ENCODE results near the gene ANKLE2.
"Not testable (repeated sequence)": the region's sequence is repeated elsewhere in the genome, so short reads cannot be mapped to it uniquely, and the experiment has no call there.

Gene ANKLE2

GRCh38 chr12:132776816-132777568 lies 15.4 kb upstream of the ANKLE2 start:
- DNase-seq (ENCODE audit: low read depth), result no peak

GRCh38 chr12:132776230-132776625 lies 14.6 kb upstream of the ANKLE2 start:
- DNase-seq (ENCODE audit: low read depth), result not testable (repeated sequence)

GRCh38 chr12:132775502-132776229 lies 14.0 kb upstream of the ANKLE2 start:
- no peak for DNase-seq (ENCODE audit: low read depth)

DNA sequence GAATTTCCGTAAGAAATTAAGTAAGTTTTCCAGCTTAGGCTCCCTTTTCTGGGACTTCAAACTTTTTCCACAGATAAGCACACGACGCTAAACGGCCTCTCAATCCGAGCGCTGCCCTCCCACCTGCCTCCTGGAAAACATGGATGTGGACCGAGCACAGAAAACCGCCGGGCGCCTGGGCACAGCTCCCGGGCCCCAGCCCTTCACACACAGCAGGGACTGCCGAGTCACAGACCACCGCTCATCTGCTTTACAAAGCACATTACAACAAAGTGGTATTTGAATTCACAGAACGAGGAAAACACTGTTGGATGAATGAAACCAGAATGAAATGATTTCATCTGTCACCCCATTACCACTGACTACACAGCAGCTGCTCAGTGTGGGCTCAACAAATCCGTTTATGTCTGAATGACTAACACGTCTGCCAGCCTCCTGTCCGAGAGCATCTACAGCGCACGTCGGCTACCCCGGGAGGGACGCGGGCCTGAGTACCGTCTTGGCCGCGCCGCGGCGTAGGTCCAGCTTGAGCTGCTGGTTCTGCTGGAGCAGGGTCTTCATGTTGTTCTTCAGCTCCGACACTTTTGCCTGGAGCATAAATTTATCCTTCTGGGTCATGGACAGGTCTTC lies 13.1 kb upstream of the ANKLE2 start:
- DNase-seq (ENCODE audit: low read depth), result no peak

DNA sequence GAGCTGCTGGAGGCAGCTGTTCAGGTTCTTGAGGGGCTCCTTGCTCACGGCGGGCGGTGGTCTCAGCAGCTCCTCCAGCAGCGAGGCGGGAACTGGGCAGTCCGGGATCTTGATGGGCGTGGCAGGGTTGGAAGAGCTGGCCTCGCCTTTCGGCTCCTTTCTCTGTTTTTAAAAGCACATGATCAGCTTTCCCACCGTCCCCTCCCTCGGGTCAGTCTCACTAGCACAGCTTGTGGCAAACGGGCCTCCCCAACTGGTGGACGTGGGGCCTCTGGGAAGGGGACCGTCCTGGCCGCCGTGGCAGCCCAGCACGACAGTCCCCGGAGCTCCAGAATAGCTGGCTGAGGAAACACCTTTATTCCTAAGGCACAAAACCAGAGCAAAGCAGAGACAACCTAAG lies 12.5 kb upstream of the ANKLE2 start:
- no peak for DNase-seq (ENCODE audit: low read depth)

- no peak for DNase-seq (ENCODE audit: low read depth)
Observed at GRCh38 chr12:132773077-132773955, 11.7 kb upstream of the ANKLE2 start.

- no peak for DNase-seq (ENCODE audit: low read depth)
Observed at GRCh38 chr12:132772606-132773005, 11.0 kb upstream of the ANKLE2 start.

GRCh38 chr12:132771126-132771838 lies 9.7 kb upstream of the ANKLE2 start:
- peak; percentile 40 for DNase-seq (ENCODE audit: low read depth)

DNA sequence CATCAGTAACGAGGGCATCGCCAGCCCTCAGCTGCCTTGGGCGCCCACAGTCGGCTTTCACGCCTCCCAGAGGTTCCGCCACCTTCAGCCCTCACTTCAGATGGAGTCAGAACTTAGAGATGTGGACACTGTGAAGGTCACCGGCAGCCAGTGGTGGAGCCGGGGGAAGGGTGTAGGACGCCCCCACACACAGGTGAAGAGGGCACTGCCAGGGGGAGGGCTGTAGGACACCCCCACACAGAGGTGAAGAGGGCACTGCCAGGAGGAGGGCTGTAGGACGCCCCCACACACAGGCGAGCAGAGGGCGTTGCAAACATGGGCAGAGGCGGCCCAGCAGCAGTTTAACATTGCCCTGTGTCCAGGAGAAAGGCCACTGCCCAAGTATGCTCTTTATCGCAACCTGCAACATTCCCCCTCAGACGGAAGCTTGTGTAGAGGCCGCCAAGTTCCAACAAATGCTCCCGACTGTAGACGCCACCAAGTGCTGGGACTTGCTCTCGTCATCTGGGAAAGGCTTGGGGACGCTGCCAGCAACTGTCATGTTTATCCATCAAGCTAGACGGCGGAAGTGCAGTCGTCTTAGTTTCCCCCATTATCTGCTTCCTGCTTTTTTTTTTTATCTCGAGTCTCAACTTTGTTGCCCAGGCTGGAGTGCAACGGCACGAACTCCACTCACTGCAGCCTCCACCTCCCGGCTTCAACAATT lies 4.9 kb upstream of the ANKLE2 start:
- no peak for DNase-seq (ENCODE audit: low read depth)

DNA sequence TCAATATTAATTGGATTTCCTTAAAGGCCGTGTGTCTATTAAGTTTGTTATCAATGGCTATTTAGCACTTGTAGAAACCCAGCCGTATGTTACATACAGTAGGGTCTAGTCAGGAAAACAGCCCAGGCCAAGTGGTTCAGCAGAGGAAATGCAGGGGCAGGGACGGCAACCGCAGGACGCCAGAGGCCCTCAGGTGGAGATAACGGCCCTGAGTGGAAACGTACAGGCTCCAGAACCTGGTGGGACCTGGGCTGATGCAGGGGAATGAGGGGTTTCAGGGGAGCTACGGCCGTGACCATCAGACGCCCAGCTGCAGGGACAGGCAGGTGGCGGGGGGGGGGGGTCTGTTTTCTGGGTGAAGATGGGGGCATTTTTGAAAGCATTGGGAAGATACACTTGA lies 3.7 kb upstream of the ANKLE2 start:
- no peak for DNase-seq (ENCODE audit: low read depth)

DNA sequence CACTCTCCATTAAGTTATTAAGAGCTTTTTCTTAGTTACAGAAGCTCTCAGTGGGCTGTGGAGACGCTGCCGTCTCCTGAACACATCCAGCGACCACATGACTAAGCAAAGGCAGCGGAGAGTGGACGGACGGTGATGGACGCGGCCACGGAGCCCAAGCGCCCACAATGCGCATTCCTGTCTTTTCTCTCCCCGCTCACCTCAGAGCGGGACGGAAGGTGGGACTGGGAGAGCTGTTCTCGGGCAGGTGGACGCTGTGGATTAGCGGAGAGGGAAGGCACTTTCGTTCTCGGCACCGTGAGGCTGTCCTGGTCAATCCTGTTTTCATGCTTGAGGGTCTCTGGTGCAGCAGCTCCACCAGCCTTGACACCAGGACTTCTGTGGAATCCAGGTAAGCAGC lies 2.6 kb upstream of the ANKLE2 start:
- DNase-seq (ENCODE audit: low read depth), result no peak

DNA sequence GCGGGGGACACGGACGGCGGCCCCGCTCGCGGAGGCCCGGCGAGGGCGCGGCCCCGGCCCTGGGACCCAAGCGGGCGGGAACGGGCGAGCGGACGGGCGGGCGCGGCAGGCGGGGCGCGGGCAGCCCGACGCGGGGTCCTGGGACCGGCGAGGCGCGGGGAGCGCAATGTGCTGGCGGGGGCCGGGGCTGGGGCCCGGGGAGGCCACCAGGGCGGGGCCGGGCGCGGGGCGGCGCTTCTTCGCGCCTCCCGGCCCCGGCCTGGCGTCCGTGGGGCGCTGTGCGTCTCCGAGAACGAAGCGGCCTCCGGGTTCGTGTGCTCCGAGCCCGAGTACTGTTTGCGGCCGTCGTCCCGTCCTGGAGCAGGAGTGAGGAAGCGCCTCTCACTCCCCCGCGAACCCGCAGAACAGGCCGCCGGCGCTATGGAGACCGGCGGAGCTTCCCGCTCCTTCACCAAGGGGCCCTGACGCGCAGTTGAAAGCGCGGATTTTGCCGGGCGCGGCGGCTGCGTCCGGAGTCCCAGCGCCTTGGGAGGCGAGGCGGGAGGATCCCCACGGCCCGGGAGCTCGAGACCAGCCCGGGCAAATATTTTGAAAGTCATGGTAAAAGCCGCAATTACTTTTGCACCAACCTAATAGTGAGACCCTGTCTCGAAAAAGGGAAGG lies 420 bp upstream of the ANKLE2 start:
- peak; percentile 91 for DNase-seq (ENCODE audit: low read depth)

- DNase-seq (ENCODE audit: low read depth), result no peak
Observed at GRCh38 chr12:132759359-132759758, 2.3 kb downstream of the ANKLE2 start.

GRCh38 chr12:132758825-132759224 lies 2.8 kb downstream of the ANKLE2 start:
- not testable (repeated sequence) for DNase-seq (ENCODE audit: low read depth)

DNA sequence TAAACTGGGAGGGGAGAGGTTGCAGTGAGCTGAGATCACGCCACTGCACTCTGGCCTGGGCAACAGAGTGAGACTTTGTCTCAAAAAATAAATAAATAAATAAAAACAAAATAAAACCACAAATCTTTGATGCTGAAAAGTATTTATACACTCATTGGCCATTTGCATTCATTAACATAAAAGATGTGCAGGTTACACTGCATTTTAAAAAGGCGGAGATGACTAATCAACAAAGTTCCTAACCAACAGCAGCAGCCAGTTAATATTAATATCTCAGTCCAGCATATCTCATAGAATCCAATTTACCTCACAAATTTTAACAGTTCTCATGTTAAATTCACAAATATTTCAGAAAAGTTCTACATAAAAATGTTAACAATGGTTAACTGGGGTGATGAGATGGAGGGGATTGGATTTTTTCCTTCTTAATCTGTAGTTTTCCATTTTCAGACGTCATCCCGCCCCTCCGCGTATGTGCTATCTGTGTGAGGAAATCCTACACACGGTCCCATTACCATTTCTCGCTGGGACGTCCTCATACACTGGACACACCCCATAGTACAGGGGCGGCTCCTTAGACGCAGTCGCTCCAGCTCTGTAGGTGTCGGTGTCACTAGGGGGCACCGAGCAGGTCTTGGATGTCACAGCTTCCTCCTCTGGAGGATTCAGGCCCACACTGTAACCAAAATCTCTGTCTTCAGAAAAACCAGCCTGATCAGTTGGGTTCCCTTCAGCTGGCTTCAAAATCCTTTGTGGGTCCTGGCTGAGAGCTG lies 7.3 kb downstream of the ANKLE2 start:
- no peak for DNase-seq (ENCODE audit: low read depth)

GRCh38 chr12:132753670-132754069 lies 8.0 kb downstream of the ANKLE2 start:
- not testable (repeated sequence) for DNase-seq (ENCODE audit: low read depth)

GRCh38 chr12:132748319-132748718 lies 13.3 kb downstream of the ANKLE2 start:
- no peak for DNase-seq (ENCODE audit: low read depth)

GRCh38 chr12:132747896-132748295 lies 13.7 kb downstream of the ANKLE2 start:
- DNase-seq (ENCODE audit: low read depth), result no peak

DNA sequence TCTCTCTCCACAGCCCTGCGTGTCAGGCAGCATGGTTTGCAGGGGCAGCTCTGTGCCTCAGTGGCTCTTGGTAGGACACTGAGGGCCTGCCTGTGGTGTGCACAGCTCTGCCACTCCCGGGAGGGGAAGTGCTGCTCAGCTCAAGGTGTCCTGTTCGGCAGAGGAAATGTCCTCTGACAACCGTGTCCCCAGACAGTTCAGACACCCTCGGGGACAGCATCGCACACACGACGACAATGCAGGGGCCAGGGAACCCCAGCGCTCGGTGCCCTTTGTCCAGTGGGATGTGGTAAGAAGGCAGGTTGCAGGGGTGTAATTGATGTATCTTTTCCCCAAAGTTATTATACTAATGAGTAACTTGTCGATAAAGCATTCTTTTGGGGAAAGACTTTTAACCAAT lies 14.2 kb downstream of the ANKLE2 start:
- DNase-seq (ENCODE audit: low read depth), result no peak
